Measurements from ENCODE around the gene CPNE7.

The CPNE7 gene

DNA sequence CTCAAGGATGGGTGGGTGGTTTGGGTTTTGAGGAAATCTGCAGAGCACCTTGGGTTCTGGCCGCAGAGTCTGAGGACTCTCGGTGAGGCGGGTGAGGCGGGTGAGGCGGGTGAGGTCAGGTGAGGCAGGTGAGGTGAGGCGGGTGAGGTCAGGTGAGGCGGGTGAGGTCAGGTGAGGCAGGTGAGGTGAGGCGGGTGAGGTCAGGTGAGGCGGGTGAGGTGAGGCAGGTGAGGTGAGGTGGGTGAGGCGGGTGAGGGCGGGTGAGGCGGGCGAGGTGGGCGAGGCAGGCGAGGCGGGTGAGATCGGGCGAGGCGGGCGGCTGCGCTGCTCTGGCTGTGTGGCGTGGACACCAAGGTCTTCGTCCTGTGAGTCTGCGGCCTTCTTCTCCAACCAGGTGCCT is 39.2 kb upstream of the CPNE7 start:
- ChIA-PET POLR2A (no interaction called here), CTCF (interaction anchor here (1.2 kb wide), 1 partner anchor 21 kb away, joined by 3 read pairs; no protein-coding TSS in a partner anchor)
- DNase-seq (ENCODE audit: low read depth, low spot score): no peak
- no peak overlapping the region for H3K4me3 ChIP-seq (ENCODE audit: low read depth, low read length)
- TF ChIP-seq, protein P1, sequence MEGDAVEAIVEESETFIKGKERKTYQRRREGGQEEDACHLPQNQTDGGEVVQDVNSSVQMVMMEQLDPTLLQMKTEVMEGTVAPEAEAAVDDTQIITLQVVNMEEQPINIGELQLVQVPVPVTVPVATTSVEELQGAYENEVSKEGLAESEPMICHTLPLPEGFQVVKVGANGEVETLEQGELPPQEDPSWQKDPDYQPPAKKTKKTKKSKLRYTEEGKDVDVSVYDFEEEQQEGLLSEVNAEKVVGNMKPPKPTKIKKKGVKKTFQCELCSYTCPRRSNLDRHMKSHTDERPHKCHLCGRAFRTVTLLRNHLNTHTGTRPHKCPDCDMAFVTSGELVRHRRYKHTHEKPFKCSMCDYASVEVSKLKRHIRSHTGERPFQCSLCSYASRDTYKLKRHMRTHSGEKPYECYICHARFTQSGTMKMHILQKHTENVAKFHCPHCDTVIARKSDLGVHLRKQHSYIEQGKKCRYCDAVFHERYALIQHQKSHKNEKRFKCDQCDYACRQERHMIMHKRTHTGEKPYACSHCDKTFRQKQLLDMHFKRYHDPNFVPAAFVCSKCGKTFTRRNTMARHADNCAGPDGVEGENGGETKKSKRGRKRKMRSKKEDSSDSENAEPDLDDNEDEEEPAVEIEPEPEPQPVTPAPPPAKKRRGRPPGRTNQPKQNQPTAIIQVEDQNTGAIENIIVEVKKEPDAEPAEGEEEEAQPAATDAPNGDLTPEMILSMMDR (IDR thresholded peaks at IDR 0.05; ENCODE audit: insufficient read depth, low read length, missing control alignments): no peak

GRCh38 chr16:89536886-89537548 is 38.5 kb upstream of the CPNE7 start:
- TF ChIP-seq, protein P1 (IDR thresholded peaks at IDR 0.05; ENCODE audit: insufficient read depth, low read length, missing control alignments): no peak
- ChIA-PET CTCF (interaction anchor here (1.2 to 1.3 kb wide), 2 partner anchors 15 to 20 kb away, joined by 3 read pairs; no protein-coding TSS in a partner anchor), POLR2A (no interaction called here)
- DNase-seq (ENCODE audit: low read depth, low spot score): no peak
- no peak overlapping the region for H3K4me3 ChIP-seq (ENCODE audit: low read depth, low read length)

DNA sequence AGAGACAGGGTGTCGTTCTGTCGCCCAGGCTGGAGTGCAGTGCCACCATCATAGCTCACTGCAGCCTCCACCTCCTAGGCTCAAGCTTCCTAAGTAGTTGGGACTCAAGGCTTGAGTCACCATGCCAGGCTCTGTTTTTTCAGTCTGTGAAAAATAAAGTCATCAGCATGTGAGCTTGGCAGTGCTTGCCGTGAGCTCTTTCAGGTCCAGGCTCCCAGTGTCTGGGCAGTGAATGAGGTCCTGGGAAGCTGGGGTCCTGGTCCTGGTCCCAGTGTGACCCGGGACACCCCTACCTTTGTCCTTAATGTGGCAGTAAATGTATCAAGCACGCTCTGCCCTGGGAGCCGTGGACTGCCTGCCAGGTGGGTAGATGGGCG is 38.0 kb upstream of the CPNE7 start:
- no peak overlapping the region for H3K4me3 ChIP-seq (ENCODE audit: low read depth, low read length)
- no peak for DNase-seq (ENCODE audit: low read depth, low spot score)
- TF ChIP-seq, protein P1 (IDR thresholded peaks at IDR 0.05; ENCODE audit: insufficient read depth, low read length, missing control alignments): no peak
- ChIA-PET CTCF (interaction anchor here (1.2 to 1.3 kb wide), 2 partner anchors 14 to 20 kb away, joined by 3 read pairs; no protein-coding TSS in a partner anchor), POLR2A (no interaction called here)

DNA sequence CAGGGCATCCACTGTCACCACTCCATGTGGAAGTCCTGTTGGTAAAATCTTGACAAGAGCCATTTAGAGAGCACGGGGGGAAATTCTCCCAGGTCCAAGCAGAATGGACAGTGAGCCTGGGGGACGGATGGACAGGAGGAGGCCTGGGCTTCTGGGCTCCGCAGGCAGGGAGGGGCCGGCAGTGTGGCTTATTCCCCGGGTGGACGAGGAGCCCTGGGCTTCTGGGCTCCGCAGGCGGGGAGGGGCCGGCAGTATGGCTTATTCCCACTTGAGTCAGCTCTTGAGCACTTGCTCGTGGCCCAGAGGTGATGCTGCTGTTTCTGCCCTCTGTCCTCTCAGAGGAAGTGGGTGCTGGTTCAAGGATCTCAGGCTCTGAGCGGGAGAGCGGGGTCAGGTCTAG is 37.3 kb upstream of the CPNE7 start:
- TF ChIP-seq, protein P1 (IDR thresholded peaks at IDR 0.05; ENCODE audit: insufficient read depth, low read length, missing control alignments): no peak
- H3K4me3 ChIP-seq (ENCODE audit: low read depth, low read length): no peak overlapping the region
- POLR2A ChIA-PET: no interaction called here
- CTCF ChIA-PET: no interaction called here
- DNase-seq (ENCODE audit: low read depth, low spot score): no peak

DNA sequence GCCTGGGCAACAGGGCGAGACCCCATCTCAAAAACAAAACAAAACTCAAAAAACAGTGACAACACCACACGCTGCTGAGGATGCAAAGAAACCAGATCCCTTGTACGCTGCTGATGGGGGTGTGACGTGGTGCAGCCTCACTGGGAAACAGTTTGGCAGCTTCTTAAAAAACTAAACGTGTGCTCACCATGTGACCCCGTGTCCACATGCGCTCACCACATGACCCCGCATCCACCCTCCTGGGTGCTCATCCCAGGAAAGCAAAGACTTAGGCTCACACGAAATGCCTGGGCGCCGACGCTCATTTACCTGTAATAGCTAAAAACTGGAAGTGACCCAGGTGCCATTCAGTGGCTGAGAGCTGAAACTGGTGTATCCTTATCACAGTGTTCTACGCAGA is 35.0 kb upstream of the CPNE7 start:
- ChIA-PET POLR2A (no interaction called here), CTCF (interaction anchor here (1.7 kb wide), 1 partner anchor 16 kb away, joined by 5 read pairs; no protein-coding TSS in a partner anchor)
- DNase-seq (ENCODE audit: low read depth, low spot score): no peak
- TF ChIP-seq, protein P1 (IDR thresholded peaks at IDR 0.05; ENCODE audit: insufficient read depth, low read length, missing control alignments): no peak
- H3K4me3 ChIP-seq (ENCODE audit: low read depth, low read length): no peak overlapping the region

- ChIA-PET POLR2A (interaction anchor here (0.9 kb wide), 1 partner anchor 15 kb away, joined by 3 read pairs; no protein-coding TSS in a partner anchor), CTCF (interaction anchor here (2.0 kb wide), 1 partner anchor 15 kb away, joined by 8 read pairs; no protein-coding TSS in a partner anchor)
- H3K4me3 ChIP-seq (ENCODE audit: low read depth, low read length): no peak overlapping the region
- no peak for DNase-seq (ENCODE audit: low read depth, low spot score)
- TF ChIP-seq, protein P1 (IDR thresholded peaks at IDR 0.05; ENCODE audit: insufficient read depth, low read length, missing control alignments): no peak
Observed at GRCh38 chr16:89541792-89542191, 33.8 kb upstream of the CPNE7 start.
